HL-60 (cell line): Measurements from ENCODE around the gene DNAJB6.

ENCODE experiments used
- DNase-seq, 2 experiments: peaks; one replicate each; pipeline ENCODE4 v3.0.0-alpha.2; 2010 to 2020; ENCODE audit warnings: low read depth in 1 of 2, low spot score in 1 of 2
- H3K27ac ChIP-seq: fragments of 250-450 bp; sonication (Bioruptor Pico); replicated peaks from 2 replicates; pipeline ENCODE4 v1.5.1; 2020; ENCODE audit warnings: mild to moderate bottlenecking, moderate library complexity
- H3K27me3 ChIP-seq: fragments of 250-450 bp; sonication (Bioruptor Pico); 2 replicates; pipeline ENCODE4 v1.5.1; 2021; ENCODE audit warnings: mild to moderate bottlenecking, moderate library complexity; ENCODE audit not compliant: insufficient read depth, poor library complexity, severe bottlenecking
- H3K4me3 ChIP-seq: replicated peaks from 2 replicates; pipeline ENCODE4 v1.5.1; 2011; ENCODE audit warnings: mild to moderate bottlenecking, control low read depth, low read length; ENCODE audit not compliant: insufficient read depth
- CTCF ChIP-seq: IDR thresholded peaks from one replicate; pipeline ENCODE4 v1.5.1; 2011; ENCODE audit warnings: low read length, control low read depth, inconsistent platforms; ENCODE audit not compliant: insufficient read depth
- GABPA ChIP-seq: IDR thresholded peaks from 2 replicates; pipeline ENCODE4 v1.6.1; 2012; ENCODE audit warnings: low read depth
- POLR2AphosphoS5 ChIP-seq: IDR thresholded peaks from 2 replicates; pipeline ENCODE4 v1.6.1; 2012; ENCODE audit warnings: low read depth
- REST ChIP-seq: IDR thresholded peaks from 2 replicates; pipeline ENCODE4 v1.6.1; 2012; ENCODE audit warnings: low read depth; ENCODE audit not compliant: insufficient replicate concordance
- SPI1 ChIP-seq: IDR thresholded peaks from 2 replicates; pipeline ENCODE4 v1.6.1; 2012; ENCODE audit warnings: low read depth, mild to moderate bottlenecking, borderline replicate concordance

Gene DNAJB6

GRCh38 chr7:157299613-157300368, 37.0 kb upstream of the DNAJB6 start:
- TF ChIP-seq POLR2AphosphoS5 (0 out of 2 replicates have a peak, but pooled peaks have one; percentile 16), CTCF (peak; percentile 43), GABPA (no peak), SPI1 (no peak)
- H3K27me3 ChIP-seq, result no peaks in the 10 kb centered on the region
- H3K4me3 ChIP-seq, result peak overlapping the region; percentile 13
- DNase-seq, result peak; percentile 61 to 87
- peak overlapping the region; percentile 97 for H3K27ac ChIP-seq

GRCh38 chr7:157300369-157300825, 36.4 kb upstream of the DNAJB6 start:
- H3K4me3 ChIP-seq, result no peak overlapping the region
- H3K27me3 ChIP-seq, result no peaks in the 10 kb centered on the region
- DNase-seq, result no peak
- H3K27ac ChIP-seq, result peak overlapping the region; percentile 97
- TF ChIP-seq CTCF (no peak), REST (no peak), POLR2AphosphoS5 (no peak), SPI1 (no peak), GABPA (no peak)

GRCh38 chr7:157301610-157302120, 35.1 kb upstream of the DNAJB6 start:
- H3K4me3 ChIP-seq, result no peak overlapping the region
- DNase-seq, result peak in 1 of 2 experiments; percentile 9

More at GRCh38 chr7:157301610-157302120, 35.1 kb upstream of the DNAJB6 start:
- TF ChIP-seq REST (no peak), GABPA (no peak), CTCF (no peak), SPI1 (no peak), POLR2AphosphoS5 (no peak)
- Histone ChIP-seq H3K27me3 (no peaks in the 10 kb centered on the region), H3K27ac (peak overlapping the region; percentile 97)
